GM21526 (cell line): ENCODE results near the gene FSTL4.
"Not testable (repeated sequence)": the region's sequence is repeated elsewhere in the genome, so short reads cannot be mapped to it uniquely, and the experiment has no call there.

Source experiments
- ATAC-seq: cut with Tn5 transposase; IDR thresholded peaks from one replicate; pipeline ENCODE4 v1.9.1; 2021; ENCODE audit warnings: moderate library complexity; ENCODE audit not compliant: unreplicated experiment, low FRiP score

The FSTL4 gene

DNA sequence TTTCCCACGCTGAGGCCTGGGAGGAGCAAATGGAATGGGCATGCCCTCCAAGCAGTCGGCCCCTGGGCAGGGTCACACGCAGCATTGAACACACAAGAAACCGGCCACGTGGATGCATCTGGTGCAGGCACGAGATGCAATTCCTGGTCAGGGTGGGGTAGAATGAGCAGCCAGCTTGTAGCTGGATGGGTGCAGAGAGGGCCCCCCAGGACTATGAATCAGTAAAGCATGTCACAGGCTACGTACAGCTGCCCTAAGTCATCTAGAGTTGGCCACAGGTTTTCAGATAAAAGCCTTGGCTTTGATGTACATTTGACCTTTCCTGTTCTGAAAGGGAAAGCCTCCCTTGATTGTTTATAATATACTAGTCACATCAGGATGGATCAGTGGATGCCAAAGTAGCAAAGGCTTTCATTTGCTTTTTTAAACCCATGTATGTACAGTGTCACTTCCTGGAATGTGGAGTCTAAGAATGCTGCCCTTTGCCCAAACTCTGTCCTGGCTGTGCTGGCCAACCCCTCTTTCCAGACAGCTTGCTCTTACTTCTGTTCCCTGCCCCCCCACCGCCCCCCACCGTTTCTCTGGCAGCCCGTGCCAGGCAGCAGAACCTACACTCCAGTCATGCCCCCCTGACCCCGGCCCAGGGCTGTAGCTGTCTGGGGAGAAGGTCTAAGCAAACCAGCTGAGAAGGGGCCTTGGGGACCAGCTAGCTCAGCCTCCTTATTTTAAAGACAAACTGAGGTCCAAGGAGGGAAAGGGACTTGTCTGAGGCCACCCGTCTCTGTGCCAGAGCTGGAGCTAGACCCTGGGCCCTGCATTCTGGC lies 391.3 kb downstream of the FSTL4 start:
- ATAC-seq: no peak

DNA sequence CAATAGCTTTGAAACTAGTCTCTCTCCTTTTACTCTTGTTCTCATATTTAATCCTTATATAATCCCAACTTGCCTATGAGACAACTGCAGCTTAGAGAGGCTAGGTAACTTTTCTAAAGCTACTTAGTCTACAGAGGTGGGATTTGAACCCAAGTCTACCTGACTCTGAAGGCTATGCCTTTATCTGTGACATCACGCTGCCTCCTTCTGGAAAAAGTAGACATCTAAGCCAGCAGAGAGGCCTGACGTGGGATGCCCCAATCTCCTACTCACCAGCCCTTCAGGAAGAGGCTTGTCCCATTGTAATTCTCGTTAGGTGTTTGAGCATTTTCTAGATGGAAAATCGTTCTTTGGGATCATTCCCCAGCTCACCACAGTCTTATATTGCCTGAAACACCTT lies 393.0 kb downstream of the FSTL4 start:
- ATAC-seq: no peak

- not testable (repeated sequence) for ATAC-seq
These were observed 396.2 kb downstream of the FSTL4 start for GRCh38 chr5:133216138-133216537.

DNA sequence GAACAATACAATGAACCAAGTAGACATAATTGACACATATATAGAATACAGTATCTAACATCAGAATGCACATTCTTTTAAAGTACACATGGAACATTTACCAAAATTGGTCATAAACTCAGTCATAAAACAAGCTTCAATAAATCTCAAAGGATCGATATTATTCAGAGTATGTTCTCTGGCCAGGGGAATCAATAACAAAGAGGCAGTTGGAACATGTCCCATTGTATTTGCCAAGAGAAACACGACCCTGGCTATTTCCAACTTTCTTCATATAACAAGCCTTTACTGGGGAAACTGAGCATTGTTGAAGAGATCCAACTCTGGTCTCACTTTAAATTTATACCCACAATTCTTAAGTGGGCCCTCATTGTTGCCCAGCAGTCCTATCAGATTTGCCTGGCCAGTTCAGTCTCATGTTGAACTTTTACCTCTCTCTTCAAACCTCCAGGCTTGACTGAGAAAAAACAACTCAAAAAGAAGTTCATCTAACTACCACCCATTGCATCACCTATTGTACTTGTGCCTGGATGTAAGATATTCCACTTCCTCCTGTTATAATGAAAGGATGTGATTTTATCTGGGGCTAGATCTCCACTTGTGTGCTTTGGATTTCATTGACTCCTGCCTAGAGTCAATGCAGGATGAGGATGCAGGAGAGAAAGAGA lies 398.1 kb downstream of the FSTL4 start:
- no peak for ATAC-seq

DNA sequence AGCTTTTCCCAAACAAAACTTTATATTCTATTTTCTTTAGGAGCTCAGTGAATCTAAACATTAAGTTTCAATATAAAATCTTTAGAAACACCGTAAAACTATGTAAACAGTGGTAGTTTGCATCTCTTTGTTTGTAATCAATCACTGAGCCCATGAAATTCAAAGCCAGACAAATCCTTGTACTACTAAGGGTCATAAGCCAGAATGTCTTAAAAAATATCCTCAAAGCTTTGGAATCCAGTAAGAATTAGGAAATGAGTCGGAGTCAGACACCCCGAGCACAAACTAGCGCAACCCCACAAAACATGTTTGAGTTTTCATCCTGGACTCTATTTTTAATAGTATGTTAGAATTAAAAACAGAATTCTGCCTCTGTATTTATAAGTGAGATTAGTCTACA lies 406.7 kb downstream of the FSTL4 start:
- no peak for ATAC-seq

GRCh38 chr5:133205204-133205603 lies 407.1 kb downstream of the FSTL4 start:
- no peak for ATAC-seq

GRCh38 chr5:133203317-133204305 lies 408.7 kb downstream of the FSTL4 start:
- ATAC-seq: no peak

- no peak for ATAC-seq
These were observed 410.2 kb downstream of the FSTL4 start for GRCh38 chr5:133202066-133202665.

DNA sequence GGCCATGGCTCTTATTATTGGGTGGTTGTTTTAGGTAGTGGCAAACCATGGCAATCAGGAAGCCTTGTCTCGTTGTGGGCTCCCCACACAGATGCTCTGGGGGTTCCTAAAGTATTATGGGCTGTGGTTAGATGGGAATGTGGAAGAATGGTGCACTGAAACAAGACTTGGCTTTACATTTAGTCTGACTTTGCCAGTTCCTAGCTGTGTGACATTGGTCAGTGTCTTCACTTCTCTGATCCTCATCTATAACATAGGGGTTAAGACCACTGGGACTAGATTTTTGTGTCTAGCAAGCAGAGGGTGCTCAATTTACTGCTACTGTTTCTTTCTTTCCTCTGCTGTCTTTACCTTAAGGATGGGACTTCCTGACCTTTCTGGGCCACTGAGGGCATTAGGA lies 411.0 kb downstream of the FSTL4 start:
- no peak for ATAC-seq

- no peak for ATAC-seq
These were observed 412.1 kb downstream of the FSTL4 start for GRCh38 chr5:133200256-133200655.

- no peak for ATAC-seq
These were observed 412.7 kb downstream of the FSTL4 start for GRCh38 chr5:133199417-133200178.

- no peak for ATAC-seq
These were observed 413.8 kb downstream of the FSTL4 start for GRCh38 chr5:133198511-133198910.

DNA sequence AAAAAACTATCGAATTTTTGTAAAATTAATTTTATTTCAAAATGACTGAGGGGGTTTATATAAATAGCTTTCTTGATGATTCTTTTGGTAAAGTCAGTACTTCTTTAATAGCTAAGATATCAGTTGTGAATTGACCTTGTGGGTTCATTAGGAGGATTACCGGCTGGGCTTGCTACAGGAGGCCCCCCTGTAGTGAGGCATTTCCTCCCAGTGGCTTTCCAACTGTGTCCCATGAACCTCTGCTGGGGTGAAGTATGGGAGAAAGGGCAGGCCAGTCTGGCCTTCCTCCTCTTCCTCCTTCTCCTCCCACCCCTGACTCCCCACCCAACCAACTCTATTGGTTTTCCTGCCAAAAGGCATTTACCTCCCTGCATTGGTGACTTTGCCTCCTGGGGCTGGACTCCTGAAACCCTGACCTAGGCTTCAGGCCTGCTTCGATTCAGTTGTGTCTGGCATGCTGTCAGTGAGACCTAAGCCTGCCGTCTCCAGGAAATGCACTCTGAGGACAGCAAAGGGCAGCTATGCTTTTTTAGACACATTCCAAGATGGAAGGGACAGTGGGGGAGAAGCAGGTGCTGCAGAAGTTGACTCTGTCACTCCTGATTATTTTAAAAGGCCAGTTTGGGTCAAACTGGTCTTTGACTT lies 415.8 kb downstream of the FSTL4 start:
- ATAC-seq: no peak

- no peak for ATAC-seq
These were observed 417.1 kb downstream of the FSTL4 start for GRCh38 chr5:133195250-133195649.

GRCh38 chr5:133193794-133194193 lies 418.5 kb downstream of the FSTL4 start:
- ATAC-seq: no peak

- no peak for ATAC-seq
These were observed 419.6 kb downstream of the FSTL4 start for GRCh38 chr5:133192716-133193115.

DNA sequence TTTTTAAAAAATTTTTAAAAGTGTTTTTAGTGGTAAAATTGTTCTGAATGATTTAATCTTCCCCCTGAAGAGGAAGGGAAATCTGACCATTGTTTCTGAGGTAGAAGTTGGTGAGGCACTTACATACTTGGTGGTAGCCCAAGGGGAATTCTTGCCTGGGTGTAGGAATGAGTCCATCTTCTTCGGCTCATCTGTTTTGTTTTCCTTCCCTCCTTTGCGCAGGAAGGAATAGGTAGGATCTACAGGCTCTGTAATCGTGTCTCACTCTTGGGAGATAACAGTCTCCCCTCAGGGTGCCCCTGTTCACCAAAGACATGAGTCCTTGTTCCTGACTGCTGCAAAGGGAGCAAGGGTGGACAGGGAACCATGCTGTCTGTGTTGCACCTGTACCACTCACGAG lies 422.5 kb downstream of the FSTL4 start:
- no peak for ATAC-seq

GRCh38 chr5:133179405-133179804 lies 432.9 kb downstream of the FSTL4 start:
- ATAC-seq: no peak

DNA sequence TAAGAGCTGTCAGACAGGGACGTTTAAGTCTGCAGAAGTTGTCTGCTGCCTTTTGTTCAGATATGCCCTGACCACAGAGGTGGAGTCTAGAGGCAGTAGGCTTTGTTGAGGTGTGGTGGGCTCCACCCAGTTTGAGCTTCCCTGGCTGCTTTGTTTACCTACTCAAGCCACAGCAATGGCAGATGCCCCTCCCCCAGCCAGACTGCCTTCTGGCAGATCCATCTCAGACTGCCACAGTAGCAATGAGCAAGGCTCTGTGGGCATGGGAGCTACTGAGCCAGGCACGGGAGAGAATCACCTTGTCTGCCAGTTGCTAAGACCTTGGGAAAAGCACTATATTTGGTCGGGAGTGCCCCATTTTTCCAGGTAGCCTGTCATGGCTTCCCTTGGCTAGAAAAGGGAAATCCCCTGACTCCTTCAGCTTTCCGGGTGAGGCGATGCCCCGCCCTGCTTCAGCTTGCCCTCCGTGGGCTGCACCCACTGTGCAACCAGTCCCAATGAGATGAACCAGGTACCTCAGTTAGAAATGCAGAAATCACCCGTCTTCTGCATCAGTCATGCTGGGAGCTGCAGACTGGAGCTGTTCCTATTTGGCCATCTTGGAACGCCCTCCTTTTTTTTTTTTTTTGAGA lies 441.5 kb downstream of the FSTL4 start:
- ATAC-seq: not testable (repeated sequence)
